Astrocyte of the cerebellum (primary cell): ENCODE measurements around the gene DRP2.
"Not testable (repeated sequence)": the region's sequence is repeated elsewhere in the genome, so short reads cannot be mapped to it uniquely, and the experiment has no call there.

Experiments
- DNase-seq: peaks from one replicate; pipeline ENCODE4 v3.0.0-alpha.2; 2011; ENCODE audit warnings: low read depth
- H3K4me3 ChIP-seq: 2 replicates; pipeline ENCODE4 v1.5.1; 2011; ENCODE audit warnings: mild to moderate bottlenecking, low read depth, low read length, moderate library complexity
- in situ Hi-C: cut with HindIII; loops from 2 replicates; pipeline ENCODE4 v1.10.0; 2017; ENCODE audit warnings: low sequenced_read_pairs
- TF ChIP-seq, protein P1 (sequence below): IDR thresholded peaks from 2 replicates; pipeline ENCODE4 v1.5.1; 2012; ENCODE audit warnings: low read length, low read depth, moderate library complexity, mild to moderate bottlenecking; ENCODE audit errors: missing control alignments

DRP2 gene

DNA sequence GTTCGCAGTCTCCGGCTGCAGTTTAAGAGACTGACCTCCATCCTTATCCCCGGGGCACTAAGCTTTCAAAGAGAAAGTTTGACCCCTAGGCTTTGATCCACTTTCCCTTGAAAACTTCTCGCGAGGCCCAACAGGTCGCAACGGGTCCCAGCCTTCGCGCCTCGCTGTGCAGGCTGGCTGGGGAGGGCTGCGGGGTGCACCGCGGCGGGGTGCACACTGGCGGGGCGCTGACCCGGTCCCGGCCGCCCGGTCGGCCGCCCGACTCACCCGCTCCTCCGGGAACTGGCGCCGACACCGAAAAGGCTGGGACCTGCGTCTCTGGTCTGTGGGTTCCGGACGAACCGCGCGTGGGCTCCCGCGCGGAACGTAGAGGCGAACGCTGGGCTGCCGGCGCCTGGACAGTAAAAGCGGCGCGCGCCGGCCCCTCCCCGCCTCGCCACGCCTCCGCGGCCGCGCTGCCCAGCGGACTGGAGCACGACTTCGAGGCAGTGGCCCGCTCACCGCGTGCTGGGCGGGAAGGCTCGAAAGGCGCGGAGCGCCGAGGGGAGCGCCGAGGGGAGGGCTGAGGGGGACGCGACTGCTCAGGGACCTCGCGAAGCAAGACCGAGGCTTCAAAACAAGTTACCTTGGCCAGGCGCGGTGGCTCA, 71.5 kb downstream of the DRP2 start, which contains the start of gene TAF7L:
Gene TAF7L (minus strand): TSS at position 378 of the 647 bp plus-strand sequence. CDS start 3,791 bp downstream, outside the sequence.
- H3K4me3 ChIP-seq, result peak within 1 kb of the TSS; percentile 26
- DNase-seq, result no peak
- in situ Hi-C loops, result no loop called here
- TF ChIP-seq, protein P1, sequence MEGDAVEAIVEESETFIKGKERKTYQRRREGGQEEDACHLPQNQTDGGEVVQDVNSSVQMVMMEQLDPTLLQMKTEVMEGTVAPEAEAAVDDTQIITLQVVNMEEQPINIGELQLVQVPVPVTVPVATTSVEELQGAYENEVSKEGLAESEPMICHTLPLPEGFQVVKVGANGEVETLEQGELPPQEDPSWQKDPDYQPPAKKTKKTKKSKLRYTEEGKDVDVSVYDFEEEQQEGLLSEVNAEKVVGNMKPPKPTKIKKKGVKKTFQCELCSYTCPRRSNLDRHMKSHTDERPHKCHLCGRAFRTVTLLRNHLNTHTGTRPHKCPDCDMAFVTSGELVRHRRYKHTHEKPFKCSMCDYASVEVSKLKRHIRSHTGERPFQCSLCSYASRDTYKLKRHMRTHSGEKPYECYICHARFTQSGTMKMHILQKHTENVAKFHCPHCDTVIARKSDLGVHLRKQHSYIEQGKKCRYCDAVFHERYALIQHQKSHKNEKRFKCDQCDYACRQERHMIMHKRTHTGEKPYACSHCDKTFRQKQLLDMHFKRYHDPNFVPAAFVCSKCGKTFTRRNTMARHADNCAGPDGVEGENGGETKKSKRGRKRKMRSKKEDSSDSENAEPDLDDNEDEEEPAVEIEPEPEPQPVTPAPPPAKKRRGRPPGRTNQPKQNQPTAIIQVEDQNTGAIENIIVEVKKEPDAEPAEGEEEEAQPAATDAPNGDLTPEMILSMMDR, result no peak

DNA sequence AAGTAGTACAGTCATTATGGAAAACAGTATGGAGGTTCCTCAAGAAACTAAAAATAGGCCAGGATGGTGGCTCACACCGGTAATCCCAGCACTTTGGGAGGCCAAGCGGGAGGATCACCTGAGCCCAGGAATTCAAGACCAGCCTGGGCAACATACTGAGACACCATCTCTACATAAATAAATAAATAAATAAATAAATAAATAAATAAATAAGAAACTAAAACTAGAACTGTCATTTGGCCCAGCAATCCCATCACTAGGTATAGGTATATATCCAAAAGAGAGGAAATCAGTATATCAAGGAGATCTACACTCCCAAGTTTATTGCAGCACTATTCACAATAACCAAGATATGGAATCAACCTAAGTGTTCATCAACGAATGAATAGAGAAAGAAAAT, 76.0 kb downstream of the DRP2 start:
- H3K4me3 ChIP-seq, in situ Hi-C loops, DNase-seq: not testable (repeated sequence)

DNA sequence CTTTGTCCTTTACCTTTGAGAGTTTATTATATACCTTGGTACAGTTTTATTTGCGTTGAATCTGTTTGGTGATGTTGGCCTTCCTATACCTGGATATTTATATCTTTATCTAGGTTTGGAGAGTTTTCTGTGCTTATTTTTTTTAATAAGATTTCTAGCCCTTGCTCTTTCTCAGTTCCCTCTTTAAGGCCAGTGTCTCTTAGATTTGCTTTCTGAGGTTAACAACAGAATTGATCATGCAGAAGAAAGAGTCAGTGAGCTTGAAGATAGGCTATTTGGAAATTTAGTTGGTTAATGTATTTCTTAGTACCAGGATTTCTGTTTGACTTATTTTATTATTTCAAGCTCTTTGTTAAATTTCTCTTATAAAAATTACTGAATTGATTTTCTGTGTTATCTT, 84.2 kb downstream of the DRP2 start:
- in situ Hi-C loops, result no loop called here
- H3K4me3 ChIP-seq, result no peak overlapping the region
- no peak for DNase-seq
- TF ChIP-seq, protein P1, result no peak
